CD4-positive, alpha-beta memory T cell (primary cell): Measurements from ENCODE around the gene ZNF692. TPM values are rescaled to one million over a fixed set of nuclear protein-coding genes. Genes with fewer than 3 reads are reported as not detected.

Experiments
- CTCF ChIA-PET: fragments of 350-600 bp; sonication (Branson Sonifier 250); formaldehyde crosslinking; loops from one replicate; lab custom pipeline; 2021; ENCODE audit warnings: inconsistent platforms; ENCODE audit not compliant: partially characterized antibody; lab: Charles Lee
- POLR2A ChIA-PET: fragments of 350-600 bp; sonication (Branson Sonifier 250); formaldehyde crosslinking; loops from one replicate; lab custom pipeline; 2021; ENCODE audit not compliant: partially characterized antibody; lab: Charles Lee
- DNase-seq, 5 donors: peaks; one replicate each; pipeline versions ENCODE4 v3.0.0 to v3.0.0-alpha.2; 2020 to 2022; ENCODE audit warnings: mixed read lengths in 1 of 5
- H3K27ac ChIP-seq: one replicate; pipeline ENCODE4 v1.7.0; 2013; ENCODE audit warnings: low read depth, low read length
- H3K27me3 ChIP-seq: 2 replicates; pipeline ENCODE4 v1.7.0; 2013; ENCODE audit warnings: mild to moderate bottlenecking, low read length, moderate library complexity; ENCODE audit not compliant: insufficient read depth
- H3K36me3 ChIP-seq: 2 replicates; pipeline ENCODE4 v1.7.0; 2013; ENCODE audit warnings: mild to moderate bottlenecking, low read length, moderate library complexity; ENCODE audit not compliant: insufficient read depth
- H3K4me1 ChIP-seq: 2 replicates; pipeline ENCODE4 v1.7.0; 2013; ENCODE audit warnings: mild to moderate bottlenecking, low read length, moderate library complexity; ENCODE audit not compliant: insufficient read depth
- H3K4me3 ChIP-seq, 2 donors: one replicate each; pipeline ENCODE4 v1.7.0; 2013; ENCODE audit warnings: low read length in 2 of 2, mild to moderate bottlenecking in 1 of 2
- H3K9me3 ChIP-seq, 2 donors: one replicate each; pipeline ENCODE4 v1.7.0; 2013; ENCODE audit warnings: low read length in 2 of 2, control low read depth in 1 of 2; ENCODE audit not compliant: control insufficient read depth in 1 of 2
- H3K27ac Mint-ChIP-seq, 7 donors: one replicate each; pipeline ENCODE4 v1.8.0; 2020 to 2021; ENCODE audit warnings: mixed read lengths in 7 of 7, mild to moderate bottlenecking in 6 of 7, inconsistent platforms in 3 of 7, moderate library complexity in 3 of 7
- H3K27me3 Mint-ChIP-seq, 2 donors: one replicate each; pipeline ENCODE4 v1.8.0; 2020 to 2021; ENCODE audit warnings: mixed read lengths in 2 of 2
- H3K36me3 Mint-ChIP-seq, 2 donors: one replicate each; pipeline ENCODE4 v1.8.0; 2020 to 2021; ENCODE audit warnings: mixed read lengths in 2 of 2, inconsistent platforms in 1 of 2, mild to moderate bottlenecking in 1 of 2
- H3K4me1 Mint-ChIP-seq, 4 donors: one replicate each; pipeline ENCODE4 v1.8.0; 2020 to 2021; ENCODE audit warnings: mixed read lengths in 4 of 4, mild to moderate bottlenecking in 1 of 4
- H3K4me3 Mint-ChIP-seq, 8 donors: one replicate each; pipeline ENCODE4 v1.8.0; 2020 to 2021; ENCODE audit warnings: mixed read lengths in 8 of 8, mild to moderate bottlenecking in 7 of 8, moderate library complexity in 6 of 8, inconsistent platforms in 3 of 8
- H3K9me3 Mint-ChIP-seq, 8 donors: one replicate each; pipeline ENCODE4 v1.8.0; 2020 to 2021; ENCODE audit warnings: mixed read lengths in 8 of 8, mild to moderate bottlenecking in 5 of 8, inconsistent platforms in 3 of 8, moderate library complexity in 1 of 8
- intact Hi-C: fragments of 100-400 bp; cut with micrococcal nuclease; formaldehyde crosslinking; loops from one replicate; pipeline ENCODE4 v1.15.1; 2023
- polyA plus RNA-seq, 2 donors: library from polyadenylated mRNA; unstranded; fragments of 300-500 nt; fragmentation: Illumina TruSeq; gene quantifications; one replicate each; pipeline ENCODE4 v1.2.3, GENCODE V29; 2021
- total RNA-seq, 2 experiments: library from RNA; stranded (reverse); gene quantifications; one replicate each; pipeline ENCODE4 v1.2.3, GENCODE V29; 2021

ZNF692 gene
- total and polyA plus RNA-seq, 4 experiments from 2014 or later = 10.9 to 74.8 (median 41.9) TPM

- no peaks in the 10 kb centered on the region for H3K9me3 ChIP-seq
- no peak overlapping the region for H3K4me3 ChIP-seq
- peaks cover 57 to 99% (median 80%) of the 10 kb centered on the region in 4 donors for H3K4me1 Mint-ChIP-seq
- H3K4me3 Mint-ChIP-seq = peak overlapping the region in 5 of 8 donors; percentile 21 to 96 (median 36)
- peaks cover 83% of the 10 kb centered on the region for H3K4me1 ChIP-seq
- CTCF ChIA-PET = interaction anchor here (1.4 kb wide), 1 partner anchor 204 kb away, joined by 3 read pairs; no protein-coding TSS in a partner anchor
- intact Hi-C loops = no loop called here
- H3K9me3 Mint-ChIP-seq = peaks cover 0 to 4% (median 0%) of the 10 kb centered on the region in 8 donors
- no peak overlapping the region for H3K27ac ChIP-seq
- POLR2A ChIA-PET = no interaction called here
- no peak for DNase-seq
- peak overlapping the region in 3 of 7 donors; percentile 1 to 52 (median 24) for H3K27ac Mint-ChIP-seq
- H3K27me3 Mint-ChIP-seq = no peaks in the 10 kb centered on the region
- H3K36me3 Mint-ChIP-seq = peaks cover 11 to 73% of the 10 kb centered on the region in 2 donors
- no peaks in the 10 kb centered on the region for H3K27me3 ChIP-seq
- H3K36me3 ChIP-seq = peaks cover 30% of the 10 kb centered on the region
Measured at GRCh38 chr1:248821641-248822040, 37.2 kb downstream of the ZNF692 start.

GRCh38 chr1:248821101-248821500 lies 37.8 kb downstream of the ZNF692 start:
- H3K9me3 ChIP-seq = no peaks in the 10 kb centered on the region
- Mint-ChIP-seq H3K4me3 (peak overlapping the region in 4 of 8 donors; percentile 24 to 49 (median 37)), H3K27me3 (no peaks in the 10 kb centered on the region), H3K36me3 (peaks cover 17 to 76% of the 10 kb centered on the region in 2 donors), H3K27ac (peak overlapping the region in 3 of 7 donors; percentile 34 to 57 (median 42)), H3K9me3 (peaks cover 0 to 4% (median 0%) of the 10 kb centered on the region in 8 donors), H3K4me1 (peaks cover 59 to 99% (median 84%) of the 10 kb centered on the region in 4 donors)
- H3K27me3 ChIP-seq = no peaks in the 10 kb centered on the region
- CTCF ChIA-PET = interaction anchor here (1.4 kb wide), 1 partner anchor 203 kb away, joined by 3 read pairs; no protein-coding TSS in a partner anchor
- no peak overlapping the region for H3K27ac ChIP-seq
- no peak overlapping the region for H3K4me3 ChIP-seq
- POLR2A ChIA-PET = no interaction called here
- intact Hi-C loops = no loop called here
- H3K36me3 ChIP-seq = peaks cover 30% of the 10 kb centered on the region
- no peak for DNase-seq
- H3K4me1 ChIP-seq = peaks cover 87% of the 10 kb centered on the region

GRCh38 chr1:248820041-248820585 lies 38.8 kb downstream of the ZNF692 start:
- no peaks in the 10 kb centered on the region for H3K9me3 Mint-ChIP-seq
- Histone ChIP-seq H3K4me3 (no peak overlapping the region), H3K27ac (no peak overlapping the region), H3K27me3 (no peaks in the 10 kb centered on the region), H3K9me3 (no peaks in the 10 kb centered on the region), H3K4me1 (peaks cover 91% of the 10 kb centered on the region), H3K36me3 (peaks cover 33% of the 10 kb centered on the region)
- POLR2A ChIA-PET = interaction anchor here (1.2 to 1.9 kb wide), 2 partner anchors 20 to 39 kb away, joined by 4 to 8 read pairs; partner anchors contain the start of gene ZNF692
- peaks cover 63 to 98% (median 82%) of the 10 kb centered on the region in 4 donors for H3K4me1 Mint-ChIP-seq
- H3K4me3 Mint-ChIP-seq = peak overlapping the region in 4 of 8 donors; percentile 27 to 53 (median 45)
- no peaks in the 10 kb centered on the region for H3K27me3 Mint-ChIP-seq
- no peak for DNase-seq
- peaks cover 25 to 75% of the 10 kb centered on the region in 2 donors for H3K36me3 Mint-ChIP-seq
- H3K27ac Mint-ChIP-seq = peak overlapping the region in 5 of 7 donors; percentile 34 to 82 (median 64)
- CTCF ChIA-PET = interaction anchor here (0.7 kb wide), 1 partner anchor 489 kb away, joined by 5 read pairs; no protein-coding TSS in a partner anchor
- intact Hi-C loops = no loop called here

GRCh38 chr1:248818505-248819374 lies 40.1 kb downstream of the ZNF692 start:
- H3K27ac ChIP-seq = no peak overlapping the region
- CTCF ChIA-PET = interaction anchor here (0.7 to 1.9 kb wide), 3 partner anchors 13 to 68 kb away, joined by 3 to 5 read pairs (median 3); no protein-coding TSS in a partner anchor

GRCh38 chr1:248817065-248817464 lies 41.8 kb downstream of the ZNF692 start:
- no peak overlapping the region for H3K27ac ChIP-seq
- intact Hi-C loops = no loop called here
- CTCF ChIA-PET = no interaction called here
- no peaks in the 10 kb centered on the region for H3K27me3 ChIP-seq
- Mint-ChIP-seq H3K27me3 (no peaks in the 10 kb centered on the region), H3K36me3 (peaks cover 45 to 75% of the 10 kb centered on the region in 2 donors), H3K4me3 (peak overlapping the region in 4 of 8 donors; percentile 4 to 30 (median 23)), H3K9me3 (no peaks in the 10 kb centered on the region), H3K27ac (peak overlapping the region; percentile 77 to 94 (median 90)), H3K4me1 (peaks cover 41 to 74% (median 54%) of the 10 kb centered on the region in 4 donors)
- H3K9me3 ChIP-seq = no peaks in the 10 kb centered on the region
- POLR2A ChIA-PET = interaction anchor here (1.6 kb wide), 1 partner anchor 21 kb away, joined by 3 read pairs; the partner anchor contains the start of gene ZNF672
- H3K36me3 ChIP-seq = peaks cover 48% of the 10 kb centered on the region
- no peak for DNase-seq
- H3K4me3 ChIP-seq = no peak overlapping the region
- H3K4me1 ChIP-seq = peaks cover 60% of the 10 kb centered on the region

More at GRCh38 chr1:248818505-248819374, 40.1 kb downstream of the ZNF692 start:
- Mint-ChIP-seq H3K36me3 (peaks cover 33 to 76% of the 10 kb centered on the region in 2 donors), H3K27me3 (no peaks in the 10 kb centered on the region), H3K4me3 (peak overlapping the region; percentile 31 to 77 (median 67)), H3K4me1 (peaks cover 52 to 91% (median 68%) of the 10 kb centered on the region in 4 donors), H3K27ac (peak overlapping the region; percentile 41 to 94 (median 87)), H3K9me3 (no peaks in the 10 kb centered on the region)
- intact Hi-C loops = no loop called here
- H3K27me3 ChIP-seq = no peaks in the 10 kb centered on the region
- POLR2A ChIA-PET = interaction anchor here (1.2 to 1.9 kb wide), 2 partner anchors 21 to 40 kb away, joined by 4 to 8 read pairs; partner anchors contain the start of gene ZNF692
- H3K9me3 ChIP-seq = no peaks in the 10 kb centered on the region
- H3K4me1 ChIP-seq = peaks cover 77% of the 10 kb centered on the region
- no peak overlapping the region for H3K4me3 ChIP-seq
- DNase-seq = peak in 2 of 5 donors; percentile 16 to 21
- H3K36me3 ChIP-seq = peaks cover 37% of the 10 kb centered on the region

GRCh38 chr1:248816042-248816851 lies 42.6 kb downstream of the ZNF692 start:
- H3K36me3 ChIP-seq = peaks cover 46% of the 10 kb centered on the region
- CTCF ChIA-PET = no interaction called here
- H3K27ac ChIP-seq = no peak overlapping the region
- Mint-ChIP-seq H3K27me3 (no peaks in the 10 kb centered on the region), H3K4me3 (peak overlapping the region in 7 of 8 donors; percentile 31 to 71 (median 55)), H3K4me1 (peaks cover 35 to 66% (median 47%) of the 10 kb centered on the region in 4 donors), H3K27ac (peak overlapping the region; percentile 77 to 94 (median 90)), H3K36me3 (peaks cover 44 to 73% of the 10 kb centered on the region in 2 donors), H3K9me3 (no peaks in the 10 kb centered on the region)
- H3K9me3 ChIP-seq = no peaks in the 10 kb centered on the region
- no peak overlapping the region for H3K4me3 ChIP-seq
- H3K4me1 ChIP-seq = peaks cover 52% of the 10 kb centered on the region
- POLR2A ChIA-PET = interaction anchor here (1.0 to 1.6 kb wide), 3 partner anchors 9 to 22 kb away, joined by 3 to 6 read pairs (median 4); partner anchors contain the start of genes SH3BP5L and ZNF672
- no peaks in the 10 kb centered on the region for H3K27me3 ChIP-seq
- intact Hi-C loops = no loop called here
- DNase-seq = no peak
